K562 treated with DMSO at 1 percent for 12 hours (cell line): ENCODE results near the gene SART1. TPM values are rescaled to one million over a fixed set of nuclear protein-coding genes. Genes with fewer than 3 reads are reported as not detected.

Experiments used
- total RNA-seq: library from RNA; unstranded; fragments of 300-600 nt; gene quantifications from 2 replicates; pipeline ENCODE4 v1.2.3, GENCODE V29; 2022; ENCODE audit not compliant: insufficient read depth

SART1 gene
- total RNA-seq = 31.9 and 78.2 TPM in 2 replicates

GRCh38 chr11:65961267-65962140 is at the start of gene SART1:
Gene SART1 (plus strand): TSS chr11:65961734. CDS start chr11:65961781, 47 bp downstream.

GRCh38 chr11:65918211-65919140 is 43.1 kb upstream of the SART1 start, which contains the start of gene C11orf68:
Gene C11orf68 (minus strand): TSS chr11:65919062. CDS start chr11:65919031, 31 bp downstream.

GRCh38 chr11:65919141-65919572 is 42.4 kb upstream of the SART1 start, which contains the start of gene DRAP1:
Gene DRAP1 (plus strand): TSS chr11:65919426. CDS start chr11:65919502, 76 bp downstream.

GRCh38 chr11:65945430-65945911 is 16.1 kb upstream of the SART1 start, which contains the start of gene TSGA10IP:
Gene TSGA10IP (plus strand): TSS chr11:65945480. CDS start chr11:65945676, 196 bp downstream.

GRCh38 chr11:66001942-66002647 is 40.6 kb downstream of the SART1 start, which contains the start of the genes BANF1 and EIF1AD:
Gene BANF1 (plus strand): TSS chr11:66002503. CDS start chr11:66003251, 748 bp downstream.
Gene EIF1AD (minus strand): TSS chr11:66002157. CDS start chr11:66000389, 1,768 bp downstream.

GRCh38 chr11:66011785-66012303 is 50.3 kb downstream of the SART1 start, which contains the start of gene CST6:
Gene CST6 (plus strand): TSS chr11:66012008. CDS start chr11:66012045, 37 bp downstream.

GRCh38 chr11:66026017-66026529 is 64.5 kb downstream of the SART1 start, which contains the start of gene CATSPER1:
Gene CATSPER1 (minus strand): TSS chr11:66026479. CDS start chr11:66026379, 100 bp downstream.

Other genes with a start within 250 kb of the SART1 start
- 34.6 and 39.5 TPM in 2 replicates for gene KAT5, start 249.5 kb upstream of the SART1 start, total RNA-seq
- 31.8 and 55.6 TPM in 2 replicates for gene RNASEH2C, start 240.9 kb upstream of the SART1 start, total RNA-seq
- 16.1 and 36.7 TPM in 2 replicates for gene AP5B1, start 180.8 kb upstream of the SART1 start, total RNA-seq
- gene OVOL1, start 174.7 kb upstream of the SART1 start, total RNA-seq = not detected in 2 replicates
- not detected in 2 replicates for gene SNX32, start 127.8 kb upstream of the SART1 start, total RNA-seq
- 719 and 743 TPM in 2 replicates for gene CFL1, start 103.6 kb upstream of the SART1 start, total RNA-seq
- gene MUS81, start 101.3 kb upstream of the SART1 start, total RNA-seq = 62.2 and 65.7 TPM in 2 replicates
- 1.3 TPM in 1 of 2 replicates, not detected in the other for gene EFEMP2, start 88.9 kb upstream of the SART1 start, total RNA-seq
- 0.74 TPM in 1 of 2 replicates, not detected in the other for gene CTSW, start 81.9 kb upstream of the SART1 start, total RNA-seq
- 69.0 and 70.0 TPM in 2 replicates for gene FIBP, start 73.3 kb upstream of the SART1 start, total RNA-seq
- gene CCDC85B, start 71.1 kb upstream of the SART1 start, total RNA-seq = 33.9 and 65.5 TPM in 2 replicates
- 5.8 and 9.3 TPM in 2 replicates for gene FOSL1, start 61.3 kb upstream of the SART1 start, total RNA-seq
- gene C11orf68, start 42.7 kb upstream of the SART1 start, total RNA-seq = 44.6 and 55.1 TPM in 2 replicates
- gene DRAP1, start 42.3 kb upstream of the SART1 start, total RNA-seq = 134 and 154 TPM in 2 replicates
- not detected in 2 replicates for gene TSGA10IP, start 16.3 kb upstream of the SART1 start, total RNA-seq
- gene EIF1AD, start 40.4 kb downstream of the SART1 start, total RNA-seq = 17.4 and 44.8 TPM in 2 replicates
- gene BANF1, start 40.8 kb downstream of the SART1 start, total RNA-seq = 177 and 202 TPM in 2 replicates
- gene CST6, start 50.3 kb downstream of the SART1 start, total RNA-seq = not detected in 2 replicates
- 2.1 TPM in 1 of 2 replicates, not detected in the other for gene CATSPER1, start 64.7 kb downstream of the SART1 start, total RNA-seq
- not detected in 2 replicates for gene GAL3ST3, start 87.4 kb downstream of the SART1 start, total RNA-seq
- 184 and 273 TPM in 2 replicates for gene SF3B2, start 90.6 kb downstream of the SART1 start, total RNA-seq
- 13.4 and 34.4 TPM in 2 replicates for gene PACS1, start 108.5 kb downstream of the SART1 start, total RNA-seq